Endothelial cell of umbilical vein (primary cell): ENCODE measurements around the gene TBPL1.

Experiments used
- EZH2 ChIP-seq: IDR thresholded peaks from 2 replicates; pipeline ENCODE4 v1.6.1; 2012; ENCODE audit warnings: borderline replicate concordance, low read depth, mild to moderate bottlenecking, moderate library complexity, low read length, inconsistent platforms; ENCODE audit not compliant: severe bottlenecking
- GATA2 ChIP-seq: IDR thresholded peaks from 2 replicates; pipeline ENCODE4 v1.7.0; 2011; ENCODE audit warnings: low read depth, mild to moderate bottlenecking, moderate library complexity, mixed read lengths, low read length; ENCODE audit not compliant: insufficient read length, insufficient read depth
- JUN ChIP-seq: IDR thresholded peaks from 2 replicates; pipeline ENCODE4 v1.6.1; 2011; ENCODE audit warnings: borderline replicate concordance, low read depth; ENCODE audit not compliant: insufficient read length, insufficient read depth
- MYC ChIP-seq: IDR thresholded peaks from one replicate; pipeline ENCODE4 v1.6.1; 2011; ENCODE audit warnings: mild to moderate bottlenecking, low read depth, low read length
- POLR2A ChIP-seq: IDR thresholded peaks from 2 replicates; pipeline ENCODE4 v1.6.1; 2012; ENCODE audit warnings: low read depth, mild to moderate bottlenecking, control low read depth, low read length
- POLR2AphosphoS5 ChIP-seq: IDR thresholded peaks from 2 replicates; pipeline ENCODE4 v1.6.1; 2012; ENCODE audit warnings: low read depth, mild to moderate bottlenecking, control low read depth, low read length, moderate library complexity; ENCODE audit not compliant: insufficient read depth
- TF ChIP-seq, protein P1 (sequence below), 2 donors: IDR thresholded peaks; 1 replicate in 1 of 2; 2 replicates in 1 of 2; pipeline ENCODE4 v1.5.1; 2011; ENCODE audit warnings: low read length in 2 of 2, mild to moderate bottlenecking in 2 of 2, moderate library complexity in 2 of 2, control low read depth in 1 of 2, inconsistent platforms in 1 of 2, low read depth in 1 of 2; ENCODE audit not compliant: insufficient read depth in 1 of 2; ENCODE audit errors: extremely low read depth in 1 of 2
- TF ChIP-seq, protein P2 (sequence below): IDR thresholded peaks from 2 replicates; pipeline ENCODE4 v1.6.1; 2011; ENCODE audit not compliant: insufficient read depth, insufficient read length

- TF ChIP-seq JUN, result no peak
- no peak for TF ChIP-seq EZH2
- TF ChIP-seq, protein P1, sequence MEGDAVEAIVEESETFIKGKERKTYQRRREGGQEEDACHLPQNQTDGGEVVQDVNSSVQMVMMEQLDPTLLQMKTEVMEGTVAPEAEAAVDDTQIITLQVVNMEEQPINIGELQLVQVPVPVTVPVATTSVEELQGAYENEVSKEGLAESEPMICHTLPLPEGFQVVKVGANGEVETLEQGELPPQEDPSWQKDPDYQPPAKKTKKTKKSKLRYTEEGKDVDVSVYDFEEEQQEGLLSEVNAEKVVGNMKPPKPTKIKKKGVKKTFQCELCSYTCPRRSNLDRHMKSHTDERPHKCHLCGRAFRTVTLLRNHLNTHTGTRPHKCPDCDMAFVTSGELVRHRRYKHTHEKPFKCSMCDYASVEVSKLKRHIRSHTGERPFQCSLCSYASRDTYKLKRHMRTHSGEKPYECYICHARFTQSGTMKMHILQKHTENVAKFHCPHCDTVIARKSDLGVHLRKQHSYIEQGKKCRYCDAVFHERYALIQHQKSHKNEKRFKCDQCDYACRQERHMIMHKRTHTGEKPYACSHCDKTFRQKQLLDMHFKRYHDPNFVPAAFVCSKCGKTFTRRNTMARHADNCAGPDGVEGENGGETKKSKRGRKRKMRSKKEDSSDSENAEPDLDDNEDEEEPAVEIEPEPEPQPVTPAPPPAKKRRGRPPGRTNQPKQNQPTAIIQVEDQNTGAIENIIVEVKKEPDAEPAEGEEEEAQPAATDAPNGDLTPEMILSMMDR (IDR thresholded peaks at IDR 0.05; ENCODE audit: extremely low read depth in 1 of 2, insufficient read depth in 1 of 2, low read depth in 1 of 2, low read length in 2 of 2), result no peak
- TF ChIP-seq, protein P2, sequence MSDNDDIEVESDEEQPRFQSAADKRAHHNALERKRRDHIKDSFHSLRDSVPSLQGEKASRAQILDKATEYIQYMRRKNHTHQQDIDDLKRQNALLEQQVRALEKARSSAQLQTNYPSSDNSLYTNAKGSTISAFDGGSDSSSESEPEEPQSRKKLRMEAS, result no peak
- TF ChIP-seq POLR2A, result no peak
- no peak for TF ChIP-seq GATA2
- TF ChIP-seq POLR2AphosphoS5, result no peak
- TF ChIP-seq MYC, result no peak
Observed at GRCh38 chr6:133918208-133918930, 34.7 kb upstream of the TBPL1 start.
